22Rv1 (cell line): ENCODE measurements around the gene CAD.
"Not testable (repeated sequence)": the region's sequence is repeated elsewhere in the genome, so short reads cannot be mapped to it uniquely, and the experiment has no call there.

Experiments used
- H3K27ac ChIP-seq: fragments of 450-650 bp; 2 replicates; pipeline ENCODE4 v1.5.1; 2017
- CTCF ChIP-seq: fragments of 450-650 bp; IDR thresholded peaks from 2 replicates; pipeline ENCODE4 v1.5.1; 2017; ENCODE audit warnings: mild to moderate bottlenecking
- ZFX ChIP-seq: fragments of 450-650 bp; IDR thresholded peaks from 2 replicates; pipeline ENCODE4 v1.6.1; 2017; ENCODE audit warnings: antibody characterized with exemption, borderline replicate concordance

Gene CAD

DNA sequence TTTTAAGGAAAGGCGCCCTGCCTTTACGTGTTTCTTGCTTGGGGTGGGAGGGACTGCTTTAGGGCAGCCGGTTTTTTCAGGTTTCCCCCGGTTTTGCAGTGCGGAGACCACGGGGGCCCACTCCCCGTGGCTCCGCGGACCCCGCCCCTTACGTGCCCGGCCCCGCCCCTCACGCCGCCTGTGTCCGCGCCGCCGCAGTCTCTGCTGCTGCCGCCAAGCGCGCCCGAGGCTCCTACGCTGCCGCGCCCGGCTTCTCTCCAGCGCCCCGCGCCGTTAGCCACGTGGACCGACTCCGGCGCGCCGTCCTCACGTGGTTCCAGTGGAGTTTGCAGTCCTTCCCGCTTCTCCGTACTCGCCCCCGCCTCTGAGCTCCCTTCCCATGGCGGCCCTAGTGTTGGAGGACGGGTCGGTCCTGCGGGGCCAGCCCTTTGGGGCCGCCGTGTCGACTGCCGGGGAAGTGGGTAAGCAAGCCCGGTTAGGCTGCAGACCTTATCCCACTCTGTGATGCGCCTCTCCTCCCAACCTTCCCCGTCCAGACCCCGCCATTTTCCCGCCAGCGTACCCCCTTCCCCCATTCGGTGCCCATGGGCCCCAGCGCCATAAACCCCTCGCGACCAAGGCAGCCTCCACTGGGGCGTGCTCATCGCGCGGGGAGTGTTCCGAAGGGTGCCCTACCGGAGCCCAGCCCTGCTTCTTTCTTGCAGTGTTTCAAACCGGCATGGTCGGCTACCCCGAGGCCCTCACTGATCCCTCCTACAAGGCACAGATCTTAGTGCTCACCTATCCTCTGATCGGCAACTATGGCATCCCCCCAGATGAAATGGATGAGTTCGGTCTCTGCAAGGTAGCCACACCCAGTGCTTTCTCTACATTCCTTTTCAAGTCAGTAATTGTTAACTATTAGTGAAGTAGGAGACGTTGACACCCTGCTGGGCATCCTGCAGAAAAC, at the start of gene CAD:
CAD (plus strand) TSS at position 197 of the 949 bp plus-strand sequence; CDS start at position 380, 183 bp downstream.
- peak within 1 kb of the TSS; percentile 87 for H3K27ac ChIP-seq
- TF ChIP-seq CTCF (peak; percentile 33), ZFX (no peak)

GRCh38 chr2:27170581-27171337, 46.4 kb upstream of the CAD start:
- H3K27ac ChIP-seq = no peak overlapping the region
- TF ChIP-seq ZFX = no peak
- no peak for TF ChIP-seq CTCF

- TF ChIP-seq CTCF = no peak
- TF ChIP-seq ZFX = no peak
- H3K27ac ChIP-seq = no peak overlapping the region
Measured at GRCh38 chr2:27171351-27171848, 45.8 kb upstream of the CAD start.

DNA sequence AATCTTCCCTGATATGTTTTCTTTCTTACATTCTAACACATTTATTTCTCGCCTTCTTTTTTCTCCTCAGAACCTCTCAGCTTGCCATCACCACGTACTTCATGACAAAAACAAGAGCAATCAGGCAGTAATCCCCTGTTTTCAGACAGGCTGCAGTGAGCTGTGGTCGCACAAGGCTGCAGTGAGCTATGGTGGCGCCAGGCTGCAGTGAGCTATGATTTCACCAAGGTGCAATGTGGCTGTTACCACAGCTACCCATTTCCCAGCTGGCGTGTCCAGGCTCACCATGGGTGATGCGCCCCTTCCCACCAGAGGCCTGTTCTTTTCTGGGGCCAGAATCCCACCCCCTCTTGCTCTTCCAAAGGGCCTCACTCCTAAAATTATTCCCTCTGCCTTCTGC, 42.5 kb upstream of the CAD start:
- no peak overlapping the region for H3K27ac ChIP-seq
- no peak for TF ChIP-seq CTCF
- TF ChIP-seq ZFX = no peak

- no peak overlapping the region for H3K27ac ChIP-seq
Measured at GRCh38 chr2:27175330-27175729, 41.8 kb upstream of the CAD start.

DNA sequence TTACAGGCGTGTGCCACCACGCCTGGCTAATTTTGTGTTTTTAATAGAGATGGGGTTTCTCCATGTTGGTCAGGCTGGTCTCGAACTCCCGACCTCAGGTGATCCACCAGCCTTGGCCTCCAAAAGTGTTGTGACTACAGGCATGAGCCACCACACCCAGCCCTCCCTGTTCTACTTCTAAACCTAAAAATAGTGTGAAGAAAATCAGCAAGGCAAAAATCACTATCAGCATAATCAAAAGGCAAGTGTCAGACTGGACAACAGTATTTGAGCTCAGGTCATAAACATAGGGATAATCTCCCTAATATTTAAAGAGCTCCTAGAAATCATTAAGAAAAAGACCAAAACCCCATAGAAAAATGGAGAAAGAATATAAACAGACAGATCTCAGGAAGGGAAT, 41.4 kb upstream of the CAD start:
- H3K27ac ChIP-seq = not testable (repeated sequence)

More at GRCh38 chr2:27175330-27175729, 41.8 kb upstream of the CAD start:
- TF ChIP-seq ZFX (no peak), CTCF (no peak)

DNA sequence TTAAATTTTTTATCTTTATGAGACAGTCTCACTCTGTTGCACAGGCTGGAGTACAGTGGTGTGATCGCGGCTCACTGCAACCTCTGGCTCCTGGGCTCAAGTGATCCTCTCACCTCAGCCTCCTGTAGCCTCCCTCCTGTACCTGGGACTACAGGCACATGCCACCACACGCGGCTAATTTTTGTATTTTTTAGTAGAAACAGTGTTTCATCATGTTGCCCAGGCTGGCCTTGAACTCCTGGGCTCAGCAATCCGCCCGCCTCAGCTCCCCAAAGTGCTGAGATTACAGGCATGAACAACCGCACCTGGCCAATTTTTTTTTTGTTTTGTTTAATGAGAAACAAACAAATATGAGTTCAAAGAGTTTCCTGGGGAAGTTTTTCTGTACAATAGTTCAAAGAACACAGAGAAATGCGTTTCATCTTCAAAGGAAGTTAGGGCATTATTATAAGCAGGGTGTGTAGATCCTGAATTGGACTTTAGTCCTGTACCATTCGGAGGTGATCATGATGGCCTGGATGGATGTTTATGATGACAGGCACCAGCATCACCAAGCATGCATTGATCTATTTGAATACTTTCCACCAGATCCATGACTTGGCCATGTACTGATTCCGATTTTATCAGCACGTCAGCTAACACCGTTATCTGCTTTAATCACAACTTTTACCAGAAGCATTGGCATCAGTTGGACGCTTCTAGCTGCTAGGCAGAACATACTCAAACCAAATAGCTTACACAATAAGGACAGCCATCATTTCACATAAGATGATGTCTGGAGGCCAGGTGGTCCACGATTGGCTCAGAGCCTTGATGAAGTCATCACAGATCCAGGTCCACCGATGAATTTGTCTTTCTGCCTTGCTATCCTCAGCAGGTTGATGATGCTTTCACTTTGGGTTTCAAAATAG, 39.5 kb upstream of the CAD start:
- no peak overlapping the region for H3K27ac ChIP-seq
- no peak for TF ChIP-seq CTCF
